ENCODE measurements around the gene PRSS23. TPM values are rescaled to one million over a fixed set of nuclear protein-coding genes. Genes with fewer than 3 reads are reported as not detected.
"Not testable (repeated sequence)": the region's sequence is repeated elsewhere in the genome, so short reads cannot be mapped to it uniquely, and the experiment has no call there.

The PRSS23 gene
- 66.5 TPM for total RNA-seq
- long read RNA-seq, full-length matches to known transcripts, result 636 of 878 reads
- long read RNA-seq, partial matches to known transcripts, result 30 of 878 reads
- long read RNA-seq, other reads (novel, unspliced or antisense), result 212 of 878 reads

GRCh38 chr11:86800076-86800959, at the start of gene PRSS23:
PRSS23 (plus strand) TSS chr11:86800542; CDS start chr11:86807644, 7,102 bp downstream.
- DNase-seq (ENCODE audit: low spot score), result no peak

GRCh38 chr11:86753459-86753858, 46.9 kb upstream of the PRSS23 start:
- no peak for DNase-seq (ENCODE audit: low spot score)

DNA sequence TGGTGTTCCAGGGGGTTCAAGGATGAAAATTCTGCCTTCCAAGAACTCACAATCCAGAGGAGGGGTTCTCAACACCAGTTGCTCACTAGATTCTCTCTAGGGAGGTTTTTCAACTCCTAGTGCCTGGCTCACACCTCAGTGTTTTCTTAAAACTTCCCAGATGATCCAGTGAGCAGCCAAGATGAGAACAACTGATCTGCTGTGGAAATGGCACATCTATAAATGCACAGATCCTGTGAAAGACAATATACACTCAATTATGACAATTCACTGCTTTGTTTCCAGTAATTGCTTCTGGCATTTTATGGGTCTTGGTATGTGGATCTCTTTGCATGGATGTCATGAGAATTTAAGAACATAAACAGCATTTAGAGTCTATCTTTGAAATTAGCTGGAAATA, 45.2 kb upstream of the PRSS23 start:
- DNase-seq (ENCODE audit: low spot score), result no peak

DNA sequence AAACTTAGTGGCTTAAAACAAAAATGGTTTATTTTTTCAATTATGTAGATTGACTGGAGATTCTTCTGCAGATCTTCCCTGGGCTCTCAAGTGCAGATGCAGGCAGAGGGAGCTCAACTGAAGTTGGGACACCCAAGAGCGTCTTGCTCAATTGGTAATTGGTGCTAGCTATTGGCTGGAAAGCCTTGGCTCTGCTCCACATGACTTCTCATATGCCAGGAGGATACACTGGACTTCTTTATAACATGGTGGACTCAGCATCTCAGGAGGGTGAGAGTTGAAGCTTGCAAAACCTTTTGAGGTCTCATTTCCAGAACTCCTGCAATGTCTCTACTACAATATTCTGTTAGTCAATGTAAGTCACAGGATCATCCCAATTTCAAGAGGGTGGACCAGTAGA, 42.2 kb upstream of the PRSS23 start:
- DNase-seq (ENCODE audit: low spot score), result no peak

- no peak for DNase-seq (ENCODE audit: low spot score)
Measured at GRCh38 chr11:86760577-86760976, 39.8 kb upstream of the PRSS23 start.

GRCh38 chr11:86761978-86762377, 38.4 kb upstream of the PRSS23 start:
- DNase-seq (ENCODE audit: low spot score), result no peak

- no peak for DNase-seq (ENCODE audit: low spot score)
Measured at GRCh38 chr11:86765203-86765602, 35.1 kb upstream of the PRSS23 start.

- DNase-seq (ENCODE audit: low spot score), result no peak
Measured at GRCh38 chr11:86765878-86766277, 34.5 kb upstream of the PRSS23 start.

DNA sequence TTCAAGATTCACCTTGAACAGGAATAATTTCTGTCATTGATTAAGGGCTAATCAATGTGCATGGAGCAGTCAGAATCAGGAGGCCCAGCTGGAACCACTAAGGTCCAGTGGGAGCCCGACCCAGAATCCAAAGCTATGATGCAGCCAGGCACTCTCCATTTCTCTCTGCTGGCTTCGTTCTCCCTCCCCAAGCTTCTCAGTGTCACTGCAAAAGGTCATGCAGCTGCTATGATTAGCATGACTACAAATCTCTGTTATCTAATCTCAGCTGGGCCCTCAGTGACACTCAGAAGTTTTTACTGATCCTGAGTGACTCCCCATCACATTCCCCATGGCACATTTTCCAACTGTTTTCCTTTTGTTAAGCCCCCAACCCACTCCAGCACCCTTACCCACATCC, 31.1 kb upstream of the PRSS23 start:
- DNase-seq (ENCODE audit: low spot score), result no peak

GRCh38 chr11:86770473-86771027, 29.8 kb upstream of the PRSS23 start:
- not testable (repeated sequence) for DNase-seq (ENCODE audit: low spot score)

DNA sequence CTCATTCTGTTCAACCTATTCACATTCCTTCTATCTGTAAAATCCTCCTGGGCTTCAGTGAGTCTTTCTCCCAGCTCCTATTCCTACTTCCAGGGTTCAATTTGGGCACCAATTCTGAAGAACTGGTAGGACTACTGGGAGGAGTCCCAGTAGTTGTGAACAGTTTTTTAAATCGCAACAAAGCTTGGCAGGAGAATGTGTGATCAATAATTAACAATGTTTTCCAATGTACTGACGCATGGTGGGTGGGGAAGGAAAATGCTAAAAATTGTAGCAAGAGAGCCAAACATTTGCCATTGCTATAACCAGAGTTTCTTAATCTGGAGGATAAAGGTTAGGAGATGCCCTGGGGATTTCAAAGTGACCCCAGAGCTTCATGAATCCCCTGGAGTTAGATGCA, 27.3 kb upstream of the PRSS23 start:
- DNase-seq (ENCODE audit: low spot score), result no peak

- no peak for DNase-seq (ENCODE audit: low spot score)
Measured at GRCh38 chr11:86773513-86774252, 26.7 kb upstream of the PRSS23 start.

DNA sequence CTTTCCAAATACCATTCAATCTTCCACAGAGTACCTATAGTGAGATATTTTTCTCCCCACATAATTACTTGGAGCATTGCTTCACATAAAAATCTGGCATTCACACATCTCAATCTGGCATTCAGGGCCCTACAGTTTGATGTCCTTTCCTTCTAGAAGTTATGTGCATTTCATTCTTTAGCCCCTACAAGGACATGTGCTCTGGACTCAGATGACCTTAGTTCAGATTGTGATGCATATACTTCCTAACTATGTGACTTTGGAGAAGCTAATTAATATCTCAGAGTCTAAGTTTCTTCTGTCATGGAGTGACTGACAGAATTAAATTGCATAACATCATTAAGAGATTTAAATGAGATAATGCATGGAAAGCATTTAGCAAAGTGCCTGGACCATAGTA, 25.9 kb upstream of the PRSS23 start:
- DNase-seq (ENCODE audit: low spot score), result no peak

GRCh38 chr11:86775361-86775760, 25.0 kb upstream of the PRSS23 start:
- no peak for DNase-seq (ENCODE audit: low spot score)

DNA sequence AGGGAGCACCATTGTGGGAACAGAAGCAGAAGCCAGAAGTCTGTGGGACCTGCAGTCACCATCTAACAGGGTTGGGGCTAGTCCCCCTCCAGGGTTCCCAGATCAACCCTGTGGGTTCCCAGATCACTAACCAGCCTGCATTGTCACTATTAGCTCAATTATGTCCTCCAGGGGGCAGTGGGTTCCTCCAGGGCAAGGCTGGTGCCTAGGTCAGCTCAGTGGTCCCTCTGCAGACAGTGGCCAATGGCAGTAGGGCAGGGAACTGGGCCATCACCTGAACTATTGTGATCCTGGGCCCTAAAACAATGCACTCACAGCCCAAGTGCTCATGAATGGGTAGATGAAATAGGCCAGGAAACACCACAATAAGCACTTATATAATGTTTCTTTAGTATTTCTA, 18.8 kb upstream of the PRSS23 start:
- DNase-seq (ENCODE audit: low spot score), result no peak

- DNase-seq (ENCODE audit: low spot score), result no peak
Measured at GRCh38 chr11:86782742-86783141, 17.6 kb upstream of the PRSS23 start.

- no peak for DNase-seq (ENCODE audit: low spot score)
Measured at GRCh38 chr11:86783661-86784060, 16.7 kb upstream of the PRSS23 start.

DNA sequence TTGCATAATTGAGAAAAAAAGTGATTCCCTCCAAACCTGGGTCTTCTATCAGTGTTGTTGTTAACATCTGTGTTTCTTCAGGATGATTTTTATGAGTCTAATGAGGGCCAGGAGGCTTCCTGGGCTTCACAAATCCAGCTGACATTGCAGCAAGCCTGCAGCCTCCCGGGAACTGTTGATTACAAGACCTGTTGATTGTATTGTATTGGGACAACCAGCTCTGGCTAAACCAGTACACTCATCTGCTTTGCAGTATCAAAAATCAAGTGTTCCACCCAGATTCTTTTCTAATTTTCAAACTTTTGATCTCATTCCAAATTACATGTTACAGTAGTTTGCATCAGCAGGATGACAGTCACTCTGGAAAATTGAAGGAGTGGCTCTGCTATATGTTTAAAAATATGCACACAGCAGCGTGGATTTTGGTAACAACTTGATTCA, 16.1 kb upstream of the PRSS23 start:
- no peak for DNase-seq (ENCODE audit: low spot score)

DNA sequence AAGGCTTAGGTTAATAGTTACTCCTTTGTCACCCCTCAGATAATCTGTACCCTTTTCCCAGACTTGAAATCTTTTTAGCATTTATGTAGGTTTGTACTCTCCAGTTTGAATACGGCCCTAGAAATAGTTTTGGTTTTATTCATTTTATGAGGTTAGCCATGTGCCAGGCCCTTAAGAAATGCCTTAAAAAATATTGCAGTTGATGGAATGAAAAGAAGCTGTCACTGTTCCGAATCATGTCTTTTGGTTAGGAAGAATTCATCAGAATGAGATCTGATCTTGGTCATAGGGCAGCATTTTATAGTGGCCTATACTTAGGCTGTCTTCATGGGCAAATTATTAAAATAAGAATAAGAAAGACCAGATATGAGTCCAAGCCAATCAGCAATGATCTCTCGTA, 14.8 kb upstream of the PRSS23 start:
- no peak for DNase-seq (ENCODE audit: low spot score)

DNA sequence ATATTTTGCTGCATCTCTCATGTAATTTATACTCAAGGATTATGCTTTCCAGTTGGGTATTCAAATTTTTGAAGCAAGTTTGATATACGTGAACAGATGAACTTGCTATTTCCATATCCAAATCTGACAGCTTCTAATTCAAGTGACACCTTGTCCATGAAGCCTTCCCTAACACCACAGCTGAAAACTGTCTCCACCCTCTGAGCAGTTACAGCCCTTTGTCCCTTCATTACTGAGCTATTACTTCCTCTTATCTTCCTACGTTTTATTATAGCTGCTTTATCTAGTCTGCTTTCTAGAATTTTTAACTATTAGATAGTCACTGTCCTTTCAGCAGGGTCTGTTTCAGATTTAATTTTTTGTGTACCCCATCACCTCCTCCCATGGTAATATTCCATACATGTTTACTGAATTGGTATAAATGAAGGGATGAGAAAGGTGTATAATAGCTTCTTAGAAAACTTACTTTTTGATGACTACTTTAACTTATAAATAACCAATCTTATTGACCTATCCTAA, 13.3 kb upstream of the PRSS23 start:
- no peak for DNase-seq (ENCODE audit: low spot score)

DNA sequence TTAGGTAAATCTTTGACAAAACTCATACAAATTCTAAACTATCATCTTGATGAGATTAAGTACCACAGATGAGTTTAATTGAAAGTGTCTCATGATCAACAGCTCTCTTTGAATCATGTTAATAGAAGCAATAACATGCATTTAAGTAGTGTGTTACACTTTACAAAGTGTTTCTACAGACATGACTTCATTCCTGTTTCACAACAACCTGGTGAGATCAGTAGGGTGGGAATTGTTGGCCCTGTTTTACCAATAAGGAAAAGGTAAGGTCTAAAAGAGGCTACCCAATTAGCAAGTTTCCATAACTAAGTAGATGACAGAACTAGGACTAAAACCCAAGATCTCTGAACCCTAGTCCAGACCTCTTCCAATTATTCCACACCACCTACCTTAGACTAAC, 12.7 kb upstream of the PRSS23 start:
- DNase-seq (ENCODE audit: low spot score), result no peak

Measured in mesenteric fat pad (tissue), 1 donor.